HepG2 (cell line): Measurements from ENCODE around the gene LIPC. TPM values are rescaled to one million over a fixed set of nuclear protein-coding genes. Genes with fewer than 3 reads are reported as not detected.

Source experiments
- ATAC-seq: fragments of 200-7000 bp; cut with Tn5 transposase; 3 replicates; pipeline ENCODE4 v1.9.1; 2020; ENCODE audit warnings: mild to moderate bottlenecking, moderate library complexity
- BruUV-seq: library from RNA; stranded (reverse); fragments of 400-500 nt; replicated peaks from 2 replicates; lab custom pipeline; 2021; lab: Mats Ljungman, UMichigan
- CTCF ChIA-PET: fragments of 300-600 bp; formaldehyde crosslinking; extraction: SDS; loops from one replicate; lab custom pipeline; 2021; ENCODE audit warnings: low total read pairs, inconsistent platforms, low intra/inter-chr PET ratio; lab: Yijun Ruan, JAX
- POLR2A ChIA-PET: fragments of 350-600 bp; sonication (Branson Sonifier 250); formaldehyde crosslinking; loops from one replicate; lab custom pipeline; 2020; ENCODE audit warnings: antibody characterized with exemption, inconsistent platforms; lab: Yijun Ruan, JAX
- DNase-seq: peaks from one replicate; pipeline ENCODE4 v3.0.0-alpha.2; 2015; ENCODE audit warnings: low spot score
- FAIRE-seq: peaks from 3 replicates; lab custom pipeline; 2011; peaks lifted over from hg19 to GRCh38; lab: Jason Lieb, UNC
- H2AFZ ChIP-seq: one replicate; pipeline ENCODE4 v1.6.1; 2011; ENCODE audit warnings: low read length, inconsistent platforms
- H3K27ac ChIP-seq: fragments of 300-600 bp; 3 replicates; pipeline ENCODE4 v1.8.0; 2011; ENCODE audit warnings: mixed run types, mild to moderate bottlenecking, mixed read lengths, low read length, inconsistent platforms; ENCODE audit not compliant: insufficient read depth; ENCODE audit errors: extremely low read length
- H3K27me3 ChIP-seq, 2 experiments: fragments of 200-600 bp in 1 of 2; 2 replicates in 1 of 2; 3 replicates in 1 of 2; pipeline versions ENCODE4 v1.6.0 to v1.8.0; 2011; ENCODE audit warnings: low read length in 2 of 2, mild to moderate bottlenecking in 2 of 2, moderate library complexity in 2 of 2, inconsistent platforms in 1 of 2; ENCODE audit not compliant: insufficient read depth in 2 of 2, control insufficient read depth in 1 of 2
- H3K36me3 ChIP-seq, 2 experiments: fragments of 200-600 bp in 1 of 2; replicated peaks in 1 of 2; 2 replicates in 1 of 2; 3 replicates in 1 of 2; pipeline versions ENCODE4 v1.5.1 to v1.8.0; 2011; ENCODE audit warnings: low read length in 2 of 2, inconsistent platforms in 1 of 2; ENCODE audit not compliant: insufficient read depth in 2 of 2, control insufficient read depth in 1 of 2
- H3K4me1 ChIP-seq: 2 replicates; pipeline ENCODE4 v1.5.1; 2012; ENCODE audit warnings: low read length, inconsistent platforms; ENCODE audit not compliant: insufficient read depth
- H3K4me2 ChIP-seq: 2 replicates; pipeline ENCODE4 v1.6.0; 2011; ENCODE audit warnings: low read depth, low read length, inconsistent platforms
- H3K4me3 ChIP-seq, 3 experiments: fragments of 200-600 bp in 1 of 3; sonication (generic), shearing (Covaris generic) in 1 of 3; replicated peaks in 1 of 3; 2 replicates each; pipeline ENCODE4 v1.5.1; 2011 to 2016; ENCODE audit warnings: low read length in 3 of 3, inconsistent platforms in 2 of 3, low read depth in 2 of 3, mild to moderate bottlenecking in 2 of 3, control low read depth in 1 of 3, mixed read lengths in 1 of 3; ENCODE audit not compliant: insufficient read depth in 1 of 3
- H3K79me2 ChIP-seq: one replicate; pipeline ENCODE4 v1.6.1; 2011; ENCODE audit warnings: low read length, inconsistent platforms; ENCODE audit not compliant: insufficient read depth
- H3K9ac ChIP-seq: 2 replicates; pipeline ENCODE4 v1.6.0; 2011; ENCODE audit warnings: mild to moderate bottlenecking, low read depth, low read length, inconsistent platforms; ENCODE audit not compliant: insufficient read depth
- H3K9me3 ChIP-seq: 2 replicates; pipeline ENCODE4 v1.5.1; 2012; ENCODE audit warnings: mild to moderate bottlenecking, low read length
- H4K20me1 ChIP-seq: 2 replicates; pipeline ENCODE4 v1.6.0; 2011; ENCODE audit warnings: inconsistent platforms, mild to moderate bottlenecking, low read length, moderate library complexity; ENCODE audit not compliant: insufficient read depth
- ARID2 ChIP-seq: sonication (generic); formaldehyde crosslinking; IDR thresholded peaks from 2 replicates; pipeline ENCODE4 v1.8.1; 2022; ENCODE audit warnings: mild to moderate bottlenecking, missing genetic modification reagents, borderline replicate concordance
- CBX5 ChIP-seq: sonication (generic); formaldehyde crosslinking; IDR thresholded peaks from 2 replicates; pipeline ENCODE4 v1.4.0; 2020; ENCODE audit warnings: missing genetic modification reagents, borderline replicate concordance
- KDM5A ChIP-seq: fragments of 200-600 bp; sonication (generic); IDR thresholded peaks from 2 replicates; pipeline ENCODE4 v1.7.0; 2018; ENCODE audit warnings: antibody characterized with exemption, mild to moderate bottlenecking, low read length, borderline replicate concordance
- KLF6 ChIP-seq: IDR thresholded peaks from 2 replicates; pipeline ENCODE4 v1.8.0; 2016; ENCODE audit warnings: missing biosample characterization, missing genetic modification reagents
- KLF9 ChIP-seq: IDR thresholded peaks from 2 replicates; pipeline ENCODE4 v1.6.1; 2016; ENCODE audit warnings: low read depth
- LRRFIP1 ChIP-seq: sonication (generic); formaldehyde crosslinking; conservative IDR thresholded peaks from 2 replicates; pipeline ENCODE4 v1.4.0; 2020; ENCODE audit warnings: missing genetic modification reagents
- MATR3 ChIP-seq: sonication (generic); formaldehyde crosslinking; IDR thresholded peaks from 2 replicates; pipeline ENCODE4 v1.4.0; 2020; ENCODE audit warnings: missing genetic modification reagents
- POGK ChIP-seq: sonication (generic); formaldehyde crosslinking; conservative IDR thresholded peaks from 2 replicates; pipeline ENCODE4 v1.8.0; 2022; ENCODE audit warnings: mild to moderate bottlenecking, moderate library complexity, missing genetic modification reagents
- RFX1 ChIP-seq: fragments of 450-650 bp; IDR thresholded peaks from 2 replicates; pipeline ENCODE4 v1.6.1; 2017
- TARDBP ChIP-seq: sonication (generic); formaldehyde crosslinking; IDR thresholded peaks from 2 replicates; pipeline ENCODE4 v1.8.0; 2022; ENCODE audit warnings: mild to moderate bottlenecking, missing genetic modification reagents
- TFAP4 ChIP-seq: sonication (generic); IDR thresholded peaks from 2 replicates; pipeline ENCODE4 v1.6.1; 2016; ENCODE audit warnings: low read depth, borderline replicate concordance
- ZFP36L1 ChIP-seq: sonication (generic); formaldehyde crosslinking; IDR thresholded peaks from 2 replicates; pipeline ENCODE4 v1.8.0; 2022; ENCODE audit warnings: mild to moderate bottlenecking, missing genetic modification reagents, moderate library complexity
- ZFP62 ChIP-seq: sonication (generic); formaldehyde crosslinking; IDR thresholded peaks from 2 replicates; pipeline ENCODE4 v1.4.0; 2020; ENCODE audit warnings: missing genetic modification reagents
- ZFX ChIP-seq: sonication (generic); formaldehyde crosslinking; IDR thresholded peaks from 2 replicates; pipeline ENCODE4 v1.4.0; 2020; ENCODE audit warnings: mild to moderate bottlenecking, low read depth, missing genetic modification reagents, moderate library complexity
- ZNF256 ChIP-seq: sonication (generic); formaldehyde crosslinking; conservative IDR thresholded peaks from 2 replicates; pipeline ENCODE4 v1.4.0; 2020; ENCODE audit warnings: missing genetic modification reagents
- ZNF564 ChIP-seq: sonication (generic); formaldehyde crosslinking; IDR thresholded peaks from 2 replicates; pipeline ENCODE4 v1.8.1; 2023; ENCODE audit warnings: mild to moderate bottlenecking, missing genetic modification reagents
- ZNF576 ChIP-seq: sonication (generic); formaldehyde crosslinking; IDR thresholded peaks from 2 replicates; pipeline ENCODE4 v1.4.0; 2020; ENCODE audit warnings: mild to moderate bottlenecking, missing genetic modification reagents
- ZNF580 ChIP-seq: IDR thresholded peaks from 2 replicates; pipeline ENCODE4 v1.6.1; 2016; ENCODE audit warnings: low read depth, borderline replicate concordance
- ZNF773 ChIP-seq: sonication (generic); formaldehyde crosslinking; IDR thresholded peaks from 2 replicates; pipeline ENCODE4 v1.4.0; 2020; ENCODE audit warnings: missing genetic modification reagents, borderline replicate concordance
- ZNF883 ChIP-seq: sonication (generic); formaldehyde crosslinking; IDR thresholded peaks from 2 replicates; pipeline ENCODE4 v1.5.1; 2020; ENCODE audit warnings: mild to moderate bottlenecking, missing genetic modification reagents; ENCODE audit errors: not compliant biosample characterization
- WGBS: methylation state at CpG from one replicate; pipeline ENCODE4 v1.1.6; 2017; ENCODE audit warnings: low lambda C conversion rate; 5-methylcytosine and 5-hydroxymethylcytosine counted together
- in situ Hi-C: cut with HindIII; loops from 2 replicates; pipeline ENCODE4 v1.10.0; 2017; ENCODE audit warnings: low pct_unique_long_range_greater_than_20kb; ENCODE audit not compliant: extremely low pct_ligation_motif_present
- intact Hi-C: fragments of 100-400 bp; cut with micrococcal nuclease; formaldehyde crosslinking; loops from one replicate; pipeline ENCODE4 v1.10.0; 2022; ENCODE audit not compliant: unreplicated experiment
- polyA plus RNA-seq, 8 experiments: library from polyadenylated mRNA; depleted of rRNA in 3 of 8; stranded (reverse) in 7 of 8; unstranded in 1 of 8; fragments of >200 nt; fragmentation: Illumina TruSeq in 4 of 8; extraction: Trizol in 4 of 8; gene quantifications; 2 replicates each; pipeline versions ENCODE4 v1.2.1 to v1.2.3, GENCODE V29; 2011 to 2016; ENCODE audit warnings: low read depth in 4 of 8, missing spikeins in 1 of 8, mixed read lengths in 1 of 8; ENCODE audit not compliant: insufficient read depth in 1 of 8
- total RNA-seq, 5 experiments: library from RNA; depleted of rRNA; stranded (reverse); fragments of >200 nt; fragmentation: Illumina TruSeq; extraction: Trizol; gene quantifications; 2 replicates each; pipeline ENCODE4 v1.2.3, GENCODE V29; 2016; ENCODE audit warnings: low read depth in 1 of 5

LIPC gene
- total and polyA plus RNA-seq, 2 of the 13 experiments (the other 11 are each of a cell fraction or from before 2014, with no cell fraction given), result 26.0 to 38.0 TPM

- Histone ChIP-seq H3K27ac (no peak overlapping the region), H3K9ac (no peak overlapping the region), H3K4me1 (peaks cover 24% of the 10 kb centered on the region), H2AFZ (no peak overlapping the region), H3K9me3 (no peaks in the 10 kb centered on the region), H3K4me2 (no peak overlapping the region), H4K20me1 (no peaks in the 10 kb centered on the region), H3K79me2 (no peaks in the 10 kb centered on the region), H3K36me3 (no peaks in the 10 kb centered on the region), H3K4me3 (no peak overlapping the region)
- WGBS, result 45% methylated on average over 3 of the region's 3 CpGs
- DNase-seq (no peak), FAIRE-seq (no peak)
- ChIA-PET POLR2A (no interaction called here), CTCF (no interaction called here)
- BruUV-seq, result no TSS peak
- TF ChIP-seq POGK (CRISPR knock-in tag), result no peak
- TF ChIP-seq KLF9 (CRISPR knock-in tag), result no peak
- TF ChIP-seq TARDBP, result no peak
- no peak for TF ChIP-seq ZNF576
- TF ChIP-seq ZNF773, result no peak
- TF ChIP-seq ZNF883 (CRISPR knock-in tag), result no peak
- no peak for TF ChIP-seq ZFP62 (CRISPR knock-in tag)
- no peak for TF ChIP-seq ZNF580 (CRISPR knock-in tag)
- TF ChIP-seq KDM5A, result no peak
- TF ChIP-seq RFX1, result no peak
- no peak for TF ChIP-seq ZNF256 (CRISPR knock-in tag)
- TF ChIP-seq ZNF564 (CRISPR knock-in tag), result no peak
- no peak for TF ChIP-seq CBX5 (CRISPR knock-in tag)
- TF ChIP-seq ZFX, result no peak
- no peak for TF ChIP-seq ZFP36L1
- no peak for TF ChIP-seq ARID2 (CRISPR knock-in tag)
- no peak for TF ChIP-seq TFAP4
- no peak for TF ChIP-seq KLF6
- no peak for TF ChIP-seq MATR3 (CRISPR knock-in tag)
- no peak for TF ChIP-seq LRRFIP1 (CRISPR knock-in tag)
- TF ChIP-seq, all 625 proteins: peak for 0
- in situ Hi-C loops (no loop called here), intact Hi-C loops (no loop called here)
- no peaks in the 10 kb centered on the region; a peak in 2 of 5 replicates for H3K27me3 ChIP-seq
- ATAC-seq, result no peak
Observed at GRCh38 chr15:58386081-58386480, 45.7 kb upstream of the LIPC start.
